Measurements from ENCODE around the gene MIA.

DNA sequence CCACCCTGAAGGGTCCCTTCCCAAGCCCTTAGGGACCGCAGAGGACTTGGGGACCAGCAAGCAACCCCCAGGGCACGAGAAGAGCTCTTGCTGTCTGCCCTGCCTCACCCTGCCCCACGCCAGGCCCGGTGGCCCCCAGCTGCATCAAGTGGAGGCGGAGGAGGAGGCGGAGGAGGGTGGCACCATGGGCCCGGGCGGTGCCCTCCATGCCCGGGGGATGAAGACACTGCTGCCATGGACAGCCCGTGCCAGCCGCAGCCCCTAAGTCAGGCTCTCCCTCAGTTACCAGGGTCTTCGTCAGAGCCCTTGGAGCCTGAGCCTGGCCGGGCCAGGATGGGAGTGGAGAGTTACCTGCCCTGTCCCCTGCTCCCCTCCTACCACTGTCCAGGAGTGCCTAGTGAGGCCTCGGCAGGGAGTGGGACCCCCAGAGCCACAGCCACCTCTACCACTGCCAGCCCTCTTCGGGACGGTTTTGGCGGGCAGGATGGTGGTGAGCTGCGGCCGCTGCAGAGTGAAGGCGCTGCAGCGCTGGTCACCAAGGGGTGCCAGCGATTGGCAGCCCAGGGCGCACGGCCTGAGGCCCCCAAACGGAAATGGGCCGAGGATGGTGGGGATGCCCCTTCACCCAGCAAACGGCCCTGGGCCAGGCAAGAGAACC is 25.1 kb downstream of the MIA start:
- TF ChIP-seq, protein P1, sequence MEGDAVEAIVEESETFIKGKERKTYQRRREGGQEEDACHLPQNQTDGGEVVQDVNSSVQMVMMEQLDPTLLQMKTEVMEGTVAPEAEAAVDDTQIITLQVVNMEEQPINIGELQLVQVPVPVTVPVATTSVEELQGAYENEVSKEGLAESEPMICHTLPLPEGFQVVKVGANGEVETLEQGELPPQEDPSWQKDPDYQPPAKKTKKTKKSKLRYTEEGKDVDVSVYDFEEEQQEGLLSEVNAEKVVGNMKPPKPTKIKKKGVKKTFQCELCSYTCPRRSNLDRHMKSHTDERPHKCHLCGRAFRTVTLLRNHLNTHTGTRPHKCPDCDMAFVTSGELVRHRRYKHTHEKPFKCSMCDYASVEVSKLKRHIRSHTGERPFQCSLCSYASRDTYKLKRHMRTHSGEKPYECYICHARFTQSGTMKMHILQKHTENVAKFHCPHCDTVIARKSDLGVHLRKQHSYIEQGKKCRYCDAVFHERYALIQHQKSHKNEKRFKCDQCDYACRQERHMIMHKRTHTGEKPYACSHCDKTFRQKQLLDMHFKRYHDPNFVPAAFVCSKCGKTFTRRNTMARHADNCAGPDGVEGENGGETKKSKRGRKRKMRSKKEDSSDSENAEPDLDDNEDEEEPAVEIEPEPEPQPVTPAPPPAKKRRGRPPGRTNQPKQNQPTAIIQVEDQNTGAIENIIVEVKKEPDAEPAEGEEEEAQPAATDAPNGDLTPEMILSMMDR (IDR thresholded peaks at IDR 0.05 in 8 of 11, conservative IDR thresholded peaks at IDR 0.05 in 3 of 11) = no peak
- no peak for TF ChIP-seq POLR2A (IDR thresholded peaks at IDR 0.05)
- no peak for TF ChIP-seq POLR2AphosphoS5 (IDR thresholded peaks at IDR 0.05)
